BE2C (cell line): ENCODE data around the gene GPR78. TPM values are rescaled to one million over a fixed set of nuclear protein-coding genes. Genes with fewer than 3 reads are reported as not detected.

Experiments used
- DNase-seq: peaks from one replicate; pipeline ENCODE4 v3.0.0-alpha.2; 2020
- H3K27me3 ChIP-seq: fragments of 250-450 bp; sonication (Bioruptor Pico); 2 replicates; pipeline ENCODE4 v1.5.1; 2020; ENCODE audit warnings: mild to moderate bottlenecking
- H3K36me3 ChIP-seq: fragments of 250-450 bp; sonication (Bioruptor Pico); 2 replicates; pipeline ENCODE4 v1.5.1; 2020; ENCODE audit warnings: mild to moderate bottlenecking
- H3K4me1 ChIP-seq: fragments of 250-450 bp; sonication (Bioruptor Pico); 2 replicates; pipeline ENCODE4 v1.5.1; 2020
- H3K4me3 ChIP-seq: 2 replicates; pipeline ENCODE4 v1.5.1; 2011; ENCODE audit warnings: low read depth, low read length
- H3K9me3 ChIP-seq: fragments of 250-450 bp; sonication (Bioruptor Pico); 2 replicates; pipeline ENCODE4 v1.5.1; 2020
- CTCF ChIP-seq: IDR thresholded peaks from 2 replicates; pipeline ENCODE4 v1.5.1; 2012; ENCODE audit warnings: mild to moderate bottlenecking, low read depth, low read length
- polyA plus RNA-seq: library from polyadenylated mRNA; unstranded; fragments of >200 nt; gene quantifications from one replicate; pipeline ENCODE4 v1.2.1, GENCODE V29; 2012; ENCODE audit warnings: low read depth, missing spikeins; ENCODE audit not compliant: insufficient read length, insufficient read depth

The GPR78 gene
- 0.25 TPM for polyA plus RNA-seq

GRCh38 chr4:8580321-8581093 is at the start of gene GPR78:
Gene GPR78, plus strand, starts transcription at chr4:8580392. Its CDS starts 591 bp downstream, at chr4:8580983.
- H3K27me3 ChIP-seq: peaks cover 20% of the 10 kb centered on the region
- DNase-seq: peak; percentile 85

GRCh38 chr4:8532245-8532781 is 47.9 kb upstream of the GPR78 start:
- Histone ChIP-seq H3K4me1 (no peaks in the 10 kb centered on the region), H3K9me3 (no peaks in the 10 kb centered on the region), H3K27me3 (no peaks in the 10 kb centered on the region), H3K36me3 (no peaks in the 10 kb centered on the region), H3K4me3 (no peak overlapping the region)
- no peak for TF ChIP-seq CTCF
- DNase-seq: no peak

More at GRCh38 chr4:8580321-8581093, at the start of gene GPR78:
- peaks cover 3% of the 10 kb centered on the region; the same call in 1 of the 2 replicates for H3K4me1 ChIP-seq
- H3K36me3 ChIP-seq: no peaks in the 10 kb centered on the region
- H3K9me3 ChIP-seq: no peaks in the 10 kb centered on the region
- 0 out of 2 replicates have a peak within 1 kb of the TSS, but pooled peaks have one; percentile 28 for H3K4me3 ChIP-seq
- TF ChIP-seq CTCF: no peak

GRCh38 chr4:8533274-8533865 is 46.8 kb upstream of the GPR78 start:
- Histone ChIP-seq H3K4me3 (no peak overlapping the region), H3K9me3 (no peaks in the 10 kb centered on the region), H3K27me3 (no peaks in the 10 kb centered on the region), H3K36me3 (no peaks in the 10 kb centered on the region), H3K4me1 (no peaks in the 10 kb centered on the region)
- no peak for TF ChIP-seq CTCF
- DNase-seq: no peak

DNA sequence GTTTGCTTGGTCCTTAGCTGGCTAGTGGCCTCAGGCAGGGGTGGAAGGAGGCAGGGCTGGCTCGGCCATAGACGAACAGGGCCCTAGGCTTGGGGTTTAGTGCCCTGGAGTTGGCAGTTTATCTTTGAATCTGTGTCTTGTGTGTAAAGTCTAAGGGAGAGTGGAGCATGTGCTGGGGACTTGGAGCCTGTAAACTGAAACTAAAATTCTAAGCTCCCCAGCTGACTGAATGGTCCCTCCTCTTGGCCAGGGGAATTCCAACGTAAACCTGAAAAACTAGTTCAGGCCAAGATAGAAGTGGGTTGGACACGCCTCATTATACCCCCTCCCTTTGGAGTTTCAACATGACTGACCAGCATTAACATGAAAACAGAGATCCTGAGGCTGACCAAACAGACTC is 46.1 kb upstream of the GPR78 start:
- Histone ChIP-seq H3K9me3 (no peaks in the 10 kb centered on the region), H3K36me3 (no peaks in the 10 kb centered on the region), H3K27me3 (no peaks in the 10 kb centered on the region), H3K4me3 (no peak overlapping the region), H3K4me1 (no peaks in the 10 kb centered on the region)
- TF ChIP-seq CTCF: no peak
- no peak for DNase-seq

- Histone ChIP-seq H3K9me3 (no peaks in the 10 kb centered on the region), H3K4me3 (no peak overlapping the region), H3K27me3 (no peaks in the 10 kb centered on the region), H3K4me1 (no peaks in the 10 kb centered on the region), H3K36me3 (no peaks in the 10 kb centered on the region)
- no peak for DNase-seq
- TF ChIP-seq CTCF: no peak
Observed at GRCh38 chr4:8534611-8535010, 45.6 kb upstream of the GPR78 start.

- DNase-seq: no peak
- Histone ChIP-seq H3K9me3 (no peaks in the 10 kb centered on the region), H3K27me3 (no peaks in the 10 kb centered on the region), H3K4me3 (no peak overlapping the region), H3K4me1 (no peaks in the 10 kb centered on the region), H3K36me3 (no peaks in the 10 kb centered on the region)
- TF ChIP-seq CTCF: no peak
Observed at GRCh38 chr4:8536467-8536866, 43.7 kb upstream of the GPR78 start.
